ENCODE measurements around the gene DISP2. TPM values are rescaled to one million over a fixed set of nuclear protein-coding genes. Genes with fewer than 3 reads are reported as not detected.

Gene DISP2
- total and polyA plus RNA-seq, 2 of the 8 experiments (the other 6 are each of a cell fraction or from before 2014, with no cell fraction given) = 0.45 to 1.2 TPM

DNA sequence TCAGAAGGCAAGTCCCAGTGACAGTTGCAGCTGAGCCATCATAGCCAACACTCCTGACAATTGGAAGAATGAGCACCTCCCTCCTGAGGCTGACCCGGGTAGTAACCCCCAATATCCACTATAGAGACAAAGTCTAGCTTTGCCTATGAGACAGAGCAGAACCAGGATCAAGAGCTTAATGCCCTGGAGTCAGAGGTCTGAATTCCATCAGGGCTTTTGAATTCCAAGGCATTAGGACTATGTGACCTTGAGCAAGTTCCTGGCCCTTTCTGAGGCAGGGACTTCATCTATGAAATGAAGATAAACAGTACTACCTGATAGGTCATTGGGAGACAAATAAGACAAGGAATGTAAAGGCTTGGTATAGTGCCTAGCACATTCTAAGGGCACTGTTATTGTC lies 37.6 kb upstream of the DISP2 start:
- Histone ChIP-seq H2BK15ac (ENCODE audit: low read length) (no peak overlapping the region), H3K23me2 (ENCODE audit: low read depth, low read length) (peaks cover 11% of the 10 kb centered on the region; the same call in 1 of the 2 replicates), H4K5ac (ENCODE audit: insufficient read length, low read depth, low read length) (no peak overlapping the region), H2BK12ac (ENCODE audit: low read depth, low read length) (no peak overlapping the region), H2AK5ac (ENCODE audit: low read depth, low read length) (no peak overlapping the region), H3K23ac (ENCODE audit: insufficient read length) (no peak overlapping the region), H3K4me1 (replicated peaks in 1 of 4; ENCODE audit: control insufficient read depth in 3 of 4, insufficient read depth in 4 of 4, low read length in 3 of 4) (peaks cover 5 to 20% (median 11%) of the 10 kb centered on the region in 4 experiments), H2BK120ac (replicated peaks; ENCODE audit: low read depth, low read length) (no peak overlapping the region), H3K27ac (ENCODE audit: low read depth, low read length) (no peak overlapping the region), H3K4ac (replicated peaks; ENCODE audit: insufficient read length, low read depth, low read length) (no peak overlapping the region), H4K91ac (replicated peaks; ENCODE audit: insufficient read length, low read length) (no peak overlapping the region), H3K36me3 (ENCODE audit: control insufficient read depth in 2 of 4, insufficient read depth in 4 of 4, low read length in 3 of 4) (peaks cover 0 to 2% (median 0%) of the 10 kb centered on the region in 4 experiments; a peak in 1 of 8 replicates), H4K20me1 (replicated peaks in 1 of 2; ENCODE audit: control insufficient read depth in 1 of 2, insufficient read depth in 2 of 2, low read length in 2 of 2) (no peaks in the 10 kb centered on the region), H3K9ac (replicated peaks in 1 of 4; ENCODE audit: extremely low read depth in 1 of 4, low read depth in 3 of 4, low read length in 3 of 4) (no peak overlapping the region), H4K8ac (ENCODE audit: extremely low read depth, insufficient read depth, low read length) (no peak overlapping the region), H3K79me1 (ENCODE audit: low read depth, low read length) (no peaks in the 10 kb centered on the region; the same call in 1 of the 2 replicates), H3K4me3 (ENCODE audit: extremely low read depth in 1 of 4, insufficient read depth in 2 of 4, low read depth in 3 of 4, low read length in 4 of 4) (no peak overlapping the region), H2AFZ (ENCODE audit: low read length) (no peak overlapping the region), H3K18ac (ENCODE audit: extremely low read depth, low read length) (no peak overlapping the region), H3K9me3 (ENCODE audit: insufficient read depth in 2 of 2, low read depth in 1 of 2, low read length in 1 of 2) (no peaks in the 10 kb centered on the region), H3K79me2 (ENCODE audit: control insufficient read depth in 1 of 2, insufficient read depth in 2 of 2, low read length in 2 of 2) (peaks cover 0 to 8% of the 10 kb centered on the region in 2 experiments; a peak in 3 of 4 replicates), H2BK5ac (ENCODE audit: low read depth, low read length) (no peak overlapping the region), H3K27me3 (replicated peaks in 1 of 4; ENCODE audit: control insufficient read depth in 3 of 4, extremely low read depth in 1 of 4, insufficient read depth in 3 of 4, low read length in 3 of 4) (peaks cover 0 to 19% (median 9%) of the 10 kb centered on the region in 4 experiments; a peak in 4 of 7 replicates), H3K4me2 (ENCODE audit: insufficient read depth in 1 of 2, low read depth in 2 of 2, low read length in 2 of 2) (no peak overlapping the region), H3K14ac (ENCODE audit: insufficient read length) (no peak overlapping the region), H2BK20ac (ENCODE audit: low read length) (no peak overlapping the region), H3K56ac (replicated peaks; ENCODE audit: insufficient read length, low read depth, low read length) (no peak overlapping the region)
- ChIA-PET POLR2A (ENCODE audit: partially characterized antibody) (interaction anchor here (0.7 to 1.8 kb wide), 6 partner anchors 9 to 20 kb away, joined by 3 to 4 read pairs (median 4); partner anchors contain the start of gene CCDC9B), CTCF (ENCODE audit: partially characterized antibody) (interaction anchor here (0.6 to 23.9 kb wide), 22 partner anchors 12 to 577 kb away, joined by 3 to 584 read pairs (median 5); partner anchors contain the start of genes ANKRD63, CCDC9B, DISP2 and PHGR1)
- DNase-seq (ENCODE audit: low read depth in 1 of 2, low spot score in 2 of 2) (no peak), FAIRE-seq (no peak)
- 38% methylated on average over 1 of the region's 1 CpG; no CpG with 5 or more reads in 1 of the 2 experiments for whole genome bisulfite sequencing, 2 experiments (ENCODE audit: extremely low coverage in 1 of 2, insufficient coverage in 1 of 2, insufficient read length in 1 of 2, insufficient replicate concordance in 2 of 2, low coverage in 1 of 2, low lambda C conversion rate in 2 of 2, missing lambda C conversion rate in 1 of 2)
- TF ChIP-seq TEAD4 (IDR thresholded peaks at IDR 0.05; ENCODE audit: low read depth, low read length) = no peak
- TF ChIP-seq SIRT6 (IDR thresholded peaks at IDR 0.05; ENCODE audit: low read length) = no peak
- TF ChIP-seq TAF1 (IDR thresholded peaks at IDR 0.05; ENCODE audit: low read depth, low read length) = no peak
- TF ChIP-seq, protein P1, sequence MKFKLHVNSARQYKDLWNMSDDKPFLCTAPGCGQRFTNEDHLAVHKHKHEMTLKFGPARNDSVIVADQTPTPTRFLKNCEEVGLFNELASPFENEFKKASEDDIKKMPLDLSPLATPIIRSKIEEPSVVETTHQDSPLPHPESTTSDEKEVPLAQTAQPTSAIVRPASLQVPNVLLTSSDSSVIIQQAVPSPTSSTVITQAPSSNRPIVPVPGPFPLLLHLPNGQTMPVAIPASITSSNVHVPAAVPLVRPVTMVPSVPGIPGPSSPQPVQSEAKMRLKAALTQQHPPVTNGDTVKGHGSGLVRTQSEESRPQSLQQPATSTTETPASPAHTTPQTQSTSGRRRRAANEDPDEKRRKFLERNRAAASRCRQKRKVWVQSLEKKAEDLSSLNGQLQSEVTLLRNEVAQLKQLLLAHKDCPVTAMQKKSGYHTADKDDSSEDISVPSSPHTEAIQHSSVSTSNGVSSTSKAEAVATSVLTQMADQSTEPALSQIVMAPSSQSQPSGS (IDR thresholded peaks at IDR 0.05; ENCODE audit: low read length) = no peak
- TF ChIP-seq SIN3A (conservative IDR thresholded peaks at IDR 0.05 in 1 of 2, IDR thresholded peaks at IDR 0.05 in 1 of 2; ENCODE audit: low read depth in 1 of 2, low read length in 2 of 2) = no peak
- TF ChIP-seq CREB1 (IDR thresholded peaks at IDR 0.05) = no peak
- no peak for TF ChIP-seq POLR2AphosphoS5 (IDR thresholded peaks at IDR 0.05; ENCODE audit: low read depth, low read length)
- TF ChIP-seq SRF (IDR thresholded peaks at IDR 0.05; ENCODE audit: low read depth, low read length) = no peak
- no peak for TF ChIP-seq GTF2F1 (IDR thresholded peaks at IDR 0.05; ENCODE audit: borderline replicate concordance, low read depth, low read length)
- no peak for TF ChIP-seq BACH1 (IDR thresholded peaks at IDR 0.05; ENCODE audit: low read length)
- TF ChIP-seq SP1 (IDR thresholded peaks at IDR 0.05; ENCODE audit: low read depth, low read length) = no peak
- TF ChIP-seq CHD1 (IDR thresholded peaks at IDR 0.05; ENCODE audit: low read depth, low read length) = no peak
- TF ChIP-seq, protein P2, sequence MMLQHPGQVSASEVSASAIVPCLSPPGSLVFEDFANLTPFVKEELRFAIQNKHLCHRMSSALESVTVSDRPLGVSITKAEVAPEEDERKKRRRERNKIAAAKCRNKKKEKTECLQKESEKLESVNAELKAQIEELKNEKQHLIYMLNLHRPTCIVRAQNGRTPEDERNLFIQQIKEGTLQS (IDR thresholded peaks at IDR 0.05; ENCODE audit: insufficient read depth, low read depth, low read length) = no peak

Measured in H1 (cell line).